ENCODE data around the gene DGKA. TPM values are rescaled to one million over a fixed set of nuclear protein-coding genes. Genes with fewer than 3 reads are reported as not detected.
"Not testable (repeated sequence)": the region's sequence is repeated elsewhere in the genome, so short reads cannot be mapped to it uniquely, and the experiment has no call there.

DGKA gene
- total RNA-seq, 1 experiment from 2014 or later = 58.3 TPM

DNA sequence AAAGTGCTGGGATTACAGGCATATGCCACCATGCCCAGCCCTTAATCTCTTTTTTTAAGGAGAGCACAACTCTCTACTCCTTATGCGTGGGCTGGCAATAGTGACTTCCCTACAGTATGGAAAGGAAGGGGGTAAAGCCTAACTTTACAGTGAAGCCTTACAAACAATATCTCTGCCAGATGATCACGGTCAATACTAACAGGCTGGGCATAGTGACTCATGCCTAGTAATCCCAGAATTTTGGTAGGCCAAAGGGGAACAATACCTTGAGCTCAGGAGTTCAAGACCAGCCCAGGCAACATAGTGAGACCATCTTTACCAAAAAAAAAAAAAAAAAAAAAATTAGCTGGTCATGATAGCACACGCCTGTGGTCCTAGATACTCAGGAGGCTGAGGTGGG, 8.8 kb upstream of the DGKA start:
- Histone ChIP-seq H3K9me3 (ENCODE audit: control insufficient read depth in 1 of 2, insufficient read depth in 1 of 2, low read depth in 1 of 2, low read length in 2 of 2) (no peaks in the 10 kb centered on the region), H3K4me3 (replicated peaks in 1 of 2; ENCODE audit: low read depth in 1 of 2, low read length in 2 of 2) (no peak overlapping the region), H4K20me1 (ENCODE audit: insufficient read depth) (no peaks in the 10 kb centered on the region), H3K9ac (ENCODE audit: low read length) (no peak overlapping the region), H3K79me2 (ENCODE audit: insufficient read depth, low read length) (peaks cover 83% of the 10 kb centered on the region), H3K36me3 (ENCODE audit: control insufficient read depth in 1 of 2, insufficient read depth in 2 of 2, low read length in 2 of 2) (0 out of 4 replicates have a peak, but pooled peaks cover 0 to 2% of the 10 kb centered on the region in 2 experiments), H3K4me2 (ENCODE audit: low read length) (no peak overlapping the region), H3K27ac (ENCODE audit: low read depth, low read length) (no peak overlapping the region), H3K4me1 (ENCODE audit: control insufficient read depth in 1 of 2, insufficient read depth in 2 of 2, low read length in 2 of 2) (peaks cover 15 to 44% of the 10 kb centered on the region in 2 experiments), H3K27me3 (ENCODE audit: insufficient read depth, low read length) (no peaks in the 10 kb centered on the region), H2AFZ (ENCODE audit: low read depth, low read length, poor library complexity, severe bottlenecking) (no peak overlapping the region), H3K9me2 (ENCODE audit: insufficient read depth) (no peaks in the 10 kb centered on the region)
- ATAC-seq (no peak), DNase-seq (ENCODE audit: low read depth, low spot score) (no peak)
- ChIA-PET POLR2A (interaction anchor here (1.7 to 1.8 kb wide), 2 partner anchors 93 to 104 kb away, joined by 4 to 6 read pairs; partner anchors contain the start of genes DNAJC14, ORMDL2 and SARNP), CTCF (interaction anchor here (1.7 kb wide), 1 partner anchor 101 kb away, joined by 6 read pairs; no protein-coding TSS in a partner anchor), RAD21 (ENCODE audit: low non-redundant PET in 1 of 2, low total read pairs in 2 of 2, uncharacterized antibody in 2 of 2, unreplicated experiment in 2 of 2) (no interaction called here)
- no TSS peak for BruUV-seq (replicated peaks)
- TF ChIP-seq FOSL1 (IDR thresholded peaks at IDR 0.05; ENCODE audit: low read depth) (0 out of 2 replicates have a peak, but pooled peaks have one; percentile 14), CEBPB (IDR thresholded peaks at IDR 0.05; ENCODE audit: low read depth) (no peak), YY1 (IDR thresholded peaks at IDR 0.05; ENCODE audit: extremely low read depth, insufficient replicate concordance, low read depth, low read length) (no peak), SRF (IDR thresholded peaks at IDR 0.05; ENCODE audit: low read depth) (no peak), ZFX (IDR thresholded peaks at IDR 0.05) (no peak), EGR1 (IDR thresholded peaks at IDR 0.05; ENCODE audit: low read depth) (no peak), JUND (IDR thresholded peaks at IDR 0.05) (no peak)
- TF ChIP-seq, protein P1, sequence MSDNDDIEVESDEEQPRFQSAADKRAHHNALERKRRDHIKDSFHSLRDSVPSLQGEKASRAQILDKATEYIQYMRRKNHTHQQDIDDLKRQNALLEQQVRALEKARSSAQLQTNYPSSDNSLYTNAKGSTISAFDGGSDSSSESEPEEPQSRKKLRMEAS (IDR thresholded peaks at IDR 0.05) = no peak
- intact Hi-C loops (cut with micrococcal nuclease) = no loop called here

DNA sequence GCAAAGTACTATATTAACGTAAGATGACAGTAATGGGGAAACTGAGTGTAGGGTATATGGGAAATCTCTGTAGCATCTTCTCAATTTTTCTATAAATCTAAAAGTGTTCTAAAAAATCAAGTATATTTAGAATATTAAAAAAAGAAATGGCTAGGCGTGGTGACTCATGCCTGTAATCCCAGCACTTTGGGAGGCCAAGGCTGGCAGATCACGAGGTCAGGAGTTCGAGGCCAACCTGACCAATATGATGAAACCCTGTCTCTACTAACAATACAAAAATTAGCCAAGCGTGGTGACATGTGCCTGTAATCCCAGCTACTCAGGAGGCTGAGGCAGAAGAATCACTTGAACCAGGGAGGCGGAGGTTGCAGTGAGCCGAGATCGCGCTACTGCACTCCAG, 7.3 kb upstream of the DGKA start:
- H4K20me1 ChIP-seq (ENCODE audit: insufficient read depth); H3K36me3 ChIP-seq (ENCODE audit: control insufficient read depth in 1 of 2, insufficient read depth in 2 of 2, low read length in 2 of 2); ATAC-seq; H3K4me2 ChIP-seq (ENCODE audit: low read length); CTCF ChIA-PET; H2AFZ ChIP-seq (ENCODE audit: low read depth, low read length, poor library complexity, severe bottlenecking); POLR2A ChIA-PET; H3K9ac ChIP-seq (ENCODE audit: low read length); H3K9me2 ChIP-seq (ENCODE audit: insufficient read depth); H3K27me3 ChIP-seq (ENCODE audit: insufficient read depth, low read length); H3K9me3 ChIP-seq (ENCODE audit: control insufficient read depth in 1 of 2, insufficient read depth in 1 of 2, low read depth in 1 of 2, low read length in 2 of 2); H3K4me3 ChIP-seq (replicated peaks in 1 of 2; ENCODE audit: low read depth in 1 of 2, low read length in 2 of 2); RAD21 ChIA-PET (ENCODE audit: low non-redundant PET in 1 of 2, low total read pairs in 2 of 2, uncharacterized antibody in 2 of 2, unreplicated experiment in 2 of 2); intact Hi-C loops (cut with micrococcal nuclease); BruUV-seq (replicated peaks); DNase-seq (ENCODE audit: low read depth, low spot score); H3K27ac ChIP-seq (ENCODE audit: low read depth, low read length): not testable (repeated sequence)
- peaks cover 85% of the 10 kb centered on the region for H3K79me2 ChIP-seq (ENCODE audit: insufficient read depth, low read length)
- peaks cover 16 to 46% of the 10 kb centered on the region in 2 experiments for H3K4me1 ChIP-seq (ENCODE audit: control insufficient read depth in 1 of 2, insufficient read depth in 2 of 2, low read length in 2 of 2)
